OCI-LY7 (cell line): ENCODE results near the gene FAM13A.

ENCODE experiments used
- EZH2phosphoT487 ChIP-seq: fragments of 200-600 bp; sonication (generic); IDR thresholded peaks from 2 replicates; pipeline ENCODE4 v1.6.1; 2018; ENCODE audit warnings: low read depth, borderline replicate concordance, mild to moderate bottlenecking, mixed run types, antibody characterized with exemption, low read length, moderate library complexity, mixed read lengths
- TF ChIP-seq, protein P1 (sequence below): fragments of 200-600 bp; sonication (generic); conservative IDR thresholded peaks from 2 replicates; pipeline ENCODE4 v1.5.1; 2014; ENCODE audit warnings: mild to moderate bottlenecking, antibody characterized with exemption, low read length, moderate library complexity, mixed read lengths

DNA sequence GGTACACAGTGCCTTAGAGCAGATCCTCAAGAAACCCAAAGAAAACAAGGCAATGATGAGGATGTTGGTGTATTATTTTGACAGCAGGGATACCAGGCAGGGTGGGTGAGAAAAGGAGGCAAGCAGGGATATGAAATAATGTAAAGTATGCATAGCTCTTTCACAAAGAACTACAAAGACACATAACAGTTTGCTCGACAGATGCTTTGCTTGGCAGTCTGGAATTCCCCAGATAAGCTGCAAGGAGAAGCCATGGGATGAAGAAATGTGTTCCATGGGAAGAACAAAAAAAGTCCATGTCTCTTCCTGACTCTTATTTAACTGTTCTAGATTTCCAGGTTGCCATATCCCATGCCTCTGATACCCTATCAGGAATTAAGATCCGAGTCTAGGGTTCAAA, 75.4 kb downstream of the FAM13A start:
- TF ChIP-seq, protein P1, sequence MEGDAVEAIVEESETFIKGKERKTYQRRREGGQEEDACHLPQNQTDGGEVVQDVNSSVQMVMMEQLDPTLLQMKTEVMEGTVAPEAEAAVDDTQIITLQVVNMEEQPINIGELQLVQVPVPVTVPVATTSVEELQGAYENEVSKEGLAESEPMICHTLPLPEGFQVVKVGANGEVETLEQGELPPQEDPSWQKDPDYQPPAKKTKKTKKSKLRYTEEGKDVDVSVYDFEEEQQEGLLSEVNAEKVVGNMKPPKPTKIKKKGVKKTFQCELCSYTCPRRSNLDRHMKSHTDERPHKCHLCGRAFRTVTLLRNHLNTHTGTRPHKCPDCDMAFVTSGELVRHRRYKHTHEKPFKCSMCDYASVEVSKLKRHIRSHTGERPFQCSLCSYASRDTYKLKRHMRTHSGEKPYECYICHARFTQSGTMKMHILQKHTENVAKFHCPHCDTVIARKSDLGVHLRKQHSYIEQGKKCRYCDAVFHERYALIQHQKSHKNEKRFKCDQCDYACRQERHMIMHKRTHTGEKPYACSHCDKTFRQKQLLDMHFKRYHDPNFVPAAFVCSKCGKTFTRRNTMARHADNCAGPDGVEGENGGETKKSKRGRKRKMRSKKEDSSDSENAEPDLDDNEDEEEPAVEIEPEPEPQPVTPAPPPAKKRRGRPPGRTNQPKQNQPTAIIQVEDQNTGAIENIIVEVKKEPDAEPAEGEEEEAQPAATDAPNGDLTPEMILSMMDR, result no peak
- no peak for TF ChIP-seq EZH2phosphoT487
